ENCODE results near the gene NT5C2. TPM values are rescaled to one million over a fixed set of nuclear protein-coding genes. Genes with fewer than 3 reads are reported as not detected.
A peak's percentile ranks its signal among the peaks of the same experiment; 100 is the strongest.

Gene NT5C2
- total RNA-seq, 1 donor from 2014 or later, result 105 TPM

- no peak for TF ChIP-seq CTCF (IDR thresholded peaks at IDR 0.05; ENCODE audit: insufficient read depth, low read length, severe bottlenecking)
- FAIRE-seq, result no peak
- no peak for DNase-seq (ENCODE audit: low read depth)
- Histone ChIP-seq H3K4me3 (ENCODE audit: low read depth, low read length) (no peak overlapping the region), H3K27me3 (ENCODE audit: control insufficient read depth, insufficient read depth, low read length) (no peaks in the 10 kb centered on the region), H3K36me3 (ENCODE audit: control insufficient read depth, insufficient read depth, low read length) (peaks cover 1% of the 10 kb centered on the region)
These were observed 109.7 kb downstream of the NT5C2 start for GRCh38 chr10:103083266-103083976.

- peak; percentile 55 for FAIRE-seq
- Histone ChIP-seq H3K4me3 (ENCODE audit: low read depth, low read length) (no peak overlapping the region), H3K36me3 (ENCODE audit: control insufficient read depth, insufficient read depth, low read length) (peaks cover 1% of the 10 kb centered on the region), H3K27me3 (ENCODE audit: control insufficient read depth, insufficient read depth, low read length) (no peaks in the 10 kb centered on the region)
- DNase-seq (ENCODE audit: low read depth), result no peak
- TF ChIP-seq CTCF (IDR thresholded peaks at IDR 0.05; ENCODE audit: insufficient read depth, low read length, severe bottlenecking), result no peak
These were observed 110.4 kb downstream of the NT5C2 start for GRCh38 chr10:103082683-103083082.

- H3K27me3 ChIP-seq (ENCODE audit: control insufficient read depth, insufficient read depth, low read length), result no peaks in the 10 kb centered on the region
- no peak for TF ChIP-seq CTCF (IDR thresholded peaks at IDR 0.05; ENCODE audit: insufficient read depth, low read length, severe bottlenecking)
- FAIRE-seq, result no peak
- H3K4me3 ChIP-seq (ENCODE audit: low read depth, low read length), result no peak overlapping the region
- DNase-seq (ENCODE audit: low read depth), result peak; percentile 30
- H3K36me3 ChIP-seq (ENCODE audit: control insufficient read depth, insufficient read depth, low read length), result peaks cover 1% of the 10 kb centered on the region
These were observed 112.0 kb downstream of the NT5C2 start for GRCh38 chr10:103080891-103081581.

- Histone ChIP-seq H3K27me3 (ENCODE audit: control insufficient read depth, insufficient read depth, low read length) (no peaks in the 10 kb centered on the region), H3K36me3 (ENCODE audit: control insufficient read depth, insufficient read depth, low read length) (no peaks in the 10 kb centered on the region), H3K4me3 (ENCODE audit: low read depth, low read length) (no peak overlapping the region)
- DNase-seq (ENCODE audit: low read depth), result no peak
- no peak for TF ChIP-seq CTCF (IDR thresholded peaks at IDR 0.05; ENCODE audit: insufficient read depth, low read length, severe bottlenecking)
- no peak for FAIRE-seq
These were observed 113.1 kb downstream of the NT5C2 start for GRCh38 chr10:103079946-103080345.

GRCh38 chr10:103079100-103079499 is 114.0 kb downstream of the NT5C2 start:
- H3K4me3 ChIP-seq (ENCODE audit: low read depth, low read length), result no peak overlapping the region
- DNase-seq (ENCODE audit: low read depth) (no peak), FAIRE-seq (no peak)
- H3K27me3 ChIP-seq (ENCODE audit: control insufficient read depth, insufficient read depth, low read length), result no peaks in the 10 kb centered on the region
- no peaks in the 10 kb centered on the region for H3K36me3 ChIP-seq (ENCODE audit: control insufficient read depth, insufficient read depth, low read length)
- TF ChIP-seq CTCF (IDR thresholded peaks at IDR 0.05; ENCODE audit: insufficient read depth, low read length, severe bottlenecking), result no peak
